ENCODE data around the gene NBPF1. TPM values are rescaled to one million over a fixed set of nuclear protein-coding genes. Genes with fewer than 3 reads are reported as not detected.
"Not testable (repeated sequence)": the region's sequence is repeated elsewhere in the genome, so short reads cannot be mapped to it uniquely, and the experiment has no call there.

NBPF1 gene
- total RNA-seq, 1 donor from 2014 or later = 38.7 TPM

DNA sequence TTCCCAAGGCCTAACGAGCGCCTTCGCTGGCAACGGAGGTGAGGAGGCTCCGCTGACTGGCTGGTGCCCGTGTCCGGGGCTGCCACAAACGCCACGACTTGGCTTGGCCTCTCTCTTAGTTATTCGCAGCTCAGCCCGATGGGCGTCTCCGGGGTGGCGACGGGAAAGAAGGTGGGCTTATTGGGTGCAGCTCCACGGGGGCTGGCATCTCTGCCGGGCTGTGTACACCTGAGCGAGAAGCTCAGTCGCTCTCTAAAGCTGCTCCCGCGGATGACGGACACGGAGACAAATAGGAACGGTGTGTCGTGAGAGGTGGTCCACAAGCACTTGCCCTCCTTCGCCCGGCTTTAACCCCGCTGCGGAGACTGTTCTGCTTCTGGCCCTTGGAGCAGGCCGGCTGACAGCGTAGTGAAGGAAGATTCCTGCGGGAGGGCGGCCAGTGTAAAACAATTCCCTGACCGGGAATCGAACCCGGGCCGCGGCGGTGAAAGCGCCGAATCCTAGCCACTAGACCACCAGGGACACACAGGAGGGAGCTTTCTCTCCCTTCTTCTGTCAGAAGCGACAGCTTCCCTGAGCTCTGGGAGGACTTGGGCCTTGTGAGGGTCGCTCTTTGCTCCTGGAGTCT, 78.4 kb downstream of the NBPF1 start:
- H3K36me3 ChIP-seq (ENCODE audit: control insufficient read depth, insufficient read depth, low read length); H3K27me3 ChIP-seq (ENCODE audit: control insufficient read depth, insufficient read depth, low read length): not testable (repeated sequence)
- H3K4me3 ChIP-seq (ENCODE audit: low read depth, low read length) = peak overlapping the region; percentile 30
- FAIRE-seq = peak; percentile 66
- DNase-seq (ENCODE audit: low read depth) = peak; percentile 73

DNA sequence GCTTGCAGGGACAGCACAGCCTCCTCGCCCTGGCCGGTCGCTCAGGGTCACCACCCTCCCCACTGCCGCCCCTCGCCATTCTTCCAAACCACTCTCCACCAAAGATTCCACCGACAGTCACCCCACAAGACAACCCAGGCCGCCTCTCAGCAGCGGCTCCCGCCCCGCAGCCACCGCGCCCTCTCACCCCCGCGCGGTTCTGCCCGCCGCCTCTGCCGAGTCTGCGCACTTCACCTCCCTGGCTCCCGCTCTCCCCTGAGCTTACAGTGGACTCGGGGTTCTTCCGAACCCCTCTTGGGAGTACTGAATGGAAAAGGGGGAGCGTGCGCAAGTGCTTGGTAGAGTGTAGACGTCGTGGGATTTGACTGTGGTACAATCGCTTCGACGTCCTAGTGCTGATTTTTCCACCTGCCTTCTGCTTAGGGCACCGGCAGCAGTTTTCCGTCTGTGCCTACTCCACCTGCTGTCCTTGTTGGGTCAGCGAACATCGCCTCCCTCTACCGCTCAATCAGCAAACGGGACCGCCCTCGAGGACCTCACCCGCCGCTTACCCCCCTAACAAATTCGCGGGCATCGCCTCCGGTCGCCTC, 79.0 kb downstream of the NBPF1 start:
- H3K36me3 ChIP-seq (ENCODE audit: control insufficient read depth, insufficient read depth, low read length); H3K27me3 ChIP-seq (ENCODE audit: control insufficient read depth, insufficient read depth, low read length); DNase-seq (ENCODE audit: low read depth); FAIRE-seq: not testable (repeated sequence)
- H3K4me3 ChIP-seq (ENCODE audit: low read depth, low read length) = peak overlapping the region; percentile 20

DNA sequence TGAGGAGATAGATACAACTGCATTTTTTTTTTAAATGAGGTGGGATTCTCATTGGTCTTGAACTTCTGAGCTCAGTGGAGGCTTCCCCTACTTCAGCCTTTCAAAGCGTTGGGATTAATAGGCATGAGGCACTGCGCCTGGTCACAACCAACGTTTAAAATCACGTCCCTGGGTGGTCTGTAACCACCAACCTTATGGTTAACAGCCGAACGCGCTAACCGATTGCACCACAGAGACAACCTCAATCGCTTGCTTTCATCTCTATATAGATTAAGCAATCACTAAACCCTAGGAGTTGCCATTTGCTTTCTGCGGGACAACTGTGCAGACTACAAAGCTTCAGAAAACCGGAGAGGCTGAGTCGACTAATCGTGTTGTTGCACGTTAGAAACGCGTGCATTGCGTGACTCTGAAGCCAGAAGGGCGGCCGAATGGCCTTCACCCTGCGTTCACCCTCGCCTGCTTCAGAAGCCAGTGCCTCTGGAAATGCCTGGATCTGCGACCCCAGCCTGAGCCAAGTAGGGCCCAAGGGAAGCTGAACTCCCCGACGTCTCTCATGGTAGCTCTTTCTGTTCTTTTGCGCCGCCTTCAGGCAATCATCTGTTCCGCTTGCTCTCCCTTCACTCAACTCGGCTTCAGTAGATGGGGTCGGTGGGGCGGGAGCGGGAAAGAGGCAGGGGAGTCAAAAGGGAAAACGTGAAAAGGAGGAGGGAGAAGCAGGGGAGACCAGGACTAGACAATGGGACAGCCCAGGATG, 81.0 kb downstream of the NBPF1 start:
- not testable (repeated sequence) for H3K36me3 ChIP-seq (ENCODE audit: control insufficient read depth, insufficient read depth, low read length); FAIRE-seq; H3K4me3 ChIP-seq (ENCODE audit: low read depth, low read length); DNase-seq (ENCODE audit: low read depth); H3K27me3 ChIP-seq (ENCODE audit: control insufficient read depth, insufficient read depth, low read length)

DNA sequence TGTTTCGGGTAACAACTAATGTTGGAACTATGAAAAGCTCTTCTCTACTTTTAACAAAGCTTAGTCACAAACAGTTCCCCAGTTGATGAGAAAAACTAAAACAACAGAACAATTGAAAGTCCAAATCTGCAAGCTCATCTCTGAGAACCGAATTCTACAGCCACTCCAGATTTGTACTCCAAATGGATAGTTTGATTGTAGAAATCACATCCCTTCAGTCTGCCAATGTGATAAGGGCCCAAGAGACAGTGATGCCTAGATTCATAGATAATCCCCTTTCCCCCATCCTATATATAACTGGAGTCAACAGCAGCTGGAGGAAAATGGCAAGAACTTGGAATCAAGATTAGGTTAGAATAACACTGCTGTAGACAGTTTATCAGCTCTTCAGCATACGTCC, 85.0 kb downstream of the NBPF1 start:
- H3K4me3 ChIP-seq (ENCODE audit: low read depth, low read length); H3K27me3 ChIP-seq (ENCODE audit: control insufficient read depth, insufficient read depth, low read length); DNase-seq (ENCODE audit: low read depth); H3K36me3 ChIP-seq (ENCODE audit: control insufficient read depth, insufficient read depth, low read length); FAIRE-seq: not testable (repeated sequence)

DNA sequence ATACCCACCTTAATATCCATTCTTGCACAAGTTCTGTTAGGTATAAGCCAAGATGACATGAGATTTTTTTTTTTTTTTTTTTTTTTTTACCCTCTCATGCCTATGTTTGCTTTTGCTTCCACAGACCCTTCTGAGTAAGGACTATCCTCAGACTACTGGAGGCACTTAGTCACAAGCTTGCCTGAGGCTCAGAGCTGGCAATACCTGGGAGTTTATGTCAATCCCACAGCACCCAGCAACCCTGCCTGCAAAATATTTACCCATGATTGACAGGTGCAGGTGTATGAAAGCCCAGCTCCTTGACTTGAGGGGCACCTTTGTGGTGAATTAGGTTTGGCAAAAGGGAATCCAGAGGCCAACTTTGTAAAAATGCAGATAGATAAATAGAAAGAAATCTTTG, 87.6 kb downstream of the NBPF1 start:
- not testable (repeated sequence) for H3K27me3 ChIP-seq (ENCODE audit: control insufficient read depth, insufficient read depth, low read length); FAIRE-seq; H3K4me3 ChIP-seq (ENCODE audit: low read depth, low read length); H3K36me3 ChIP-seq (ENCODE audit: control insufficient read depth, insufficient read depth, low read length)
- DNase-seq (ENCODE audit: low read depth) = peak; percentile 61

DNA sequence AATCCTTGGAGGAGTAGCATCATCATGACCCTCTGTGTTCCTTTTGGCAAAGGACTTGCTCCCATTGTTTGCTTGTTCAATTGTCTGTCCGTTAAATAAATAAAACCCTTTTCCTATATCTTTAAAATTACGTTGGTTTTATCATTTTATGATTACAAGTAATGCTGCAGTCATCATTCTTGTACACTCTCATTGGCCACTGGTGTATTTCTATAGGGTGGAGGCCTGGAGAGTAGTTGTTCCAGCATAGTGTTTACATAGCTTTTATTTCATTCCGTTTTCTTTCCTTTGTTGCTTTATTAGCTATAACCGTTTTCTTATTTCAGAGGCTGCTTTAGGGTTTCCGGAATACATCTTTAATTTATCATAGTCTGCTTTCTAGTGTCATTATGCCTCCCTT, 91.7 kb downstream of the NBPF1 start:
- not testable (repeated sequence) for FAIRE-seq; H3K4me3 ChIP-seq (ENCODE audit: low read depth, low read length); H3K36me3 ChIP-seq (ENCODE audit: control insufficient read depth, insufficient read depth, low read length); DNase-seq (ENCODE audit: low read depth); H3K27me3 ChIP-seq (ENCODE audit: control insufficient read depth, insufficient read depth, low read length)

DNA sequence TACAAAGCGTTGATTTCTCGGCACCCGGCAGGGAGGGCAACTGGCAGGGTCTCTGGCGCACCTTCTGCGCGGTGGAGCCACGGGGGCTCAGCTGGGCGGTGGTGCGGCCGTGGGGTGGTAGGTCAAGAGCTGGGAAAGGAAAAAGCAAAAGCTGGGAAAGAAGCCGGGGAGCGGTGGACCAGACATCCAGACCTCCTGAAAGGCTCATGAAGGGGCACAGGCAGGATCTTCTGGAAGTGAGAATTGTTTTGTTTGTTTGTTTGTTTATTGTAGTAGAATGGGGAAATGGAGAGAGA, 92.1 kb downstream of the NBPF1 start:
- FAIRE-seq (no peak), DNase-seq (ENCODE audit: low read depth) (no peak)
- TF ChIP-seq, protein P1, sequence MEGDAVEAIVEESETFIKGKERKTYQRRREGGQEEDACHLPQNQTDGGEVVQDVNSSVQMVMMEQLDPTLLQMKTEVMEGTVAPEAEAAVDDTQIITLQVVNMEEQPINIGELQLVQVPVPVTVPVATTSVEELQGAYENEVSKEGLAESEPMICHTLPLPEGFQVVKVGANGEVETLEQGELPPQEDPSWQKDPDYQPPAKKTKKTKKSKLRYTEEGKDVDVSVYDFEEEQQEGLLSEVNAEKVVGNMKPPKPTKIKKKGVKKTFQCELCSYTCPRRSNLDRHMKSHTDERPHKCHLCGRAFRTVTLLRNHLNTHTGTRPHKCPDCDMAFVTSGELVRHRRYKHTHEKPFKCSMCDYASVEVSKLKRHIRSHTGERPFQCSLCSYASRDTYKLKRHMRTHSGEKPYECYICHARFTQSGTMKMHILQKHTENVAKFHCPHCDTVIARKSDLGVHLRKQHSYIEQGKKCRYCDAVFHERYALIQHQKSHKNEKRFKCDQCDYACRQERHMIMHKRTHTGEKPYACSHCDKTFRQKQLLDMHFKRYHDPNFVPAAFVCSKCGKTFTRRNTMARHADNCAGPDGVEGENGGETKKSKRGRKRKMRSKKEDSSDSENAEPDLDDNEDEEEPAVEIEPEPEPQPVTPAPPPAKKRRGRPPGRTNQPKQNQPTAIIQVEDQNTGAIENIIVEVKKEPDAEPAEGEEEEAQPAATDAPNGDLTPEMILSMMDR (IDR thresholded peaks at IDR 0.05; ENCODE audit: insufficient read depth, low read length, severe bottlenecking) = no peak
- Histone ChIP-seq H3K27me3 (ENCODE audit: control insufficient read depth, insufficient read depth, low read length) (no peaks in the 10 kb centered on the region), H3K36me3 (ENCODE audit: control insufficient read depth, insufficient read depth, low read length) (no peaks in the 10 kb centered on the region), H3K4me3 (ENCODE audit: low read depth, low read length) (no peak overlapping the region)

DNA sequence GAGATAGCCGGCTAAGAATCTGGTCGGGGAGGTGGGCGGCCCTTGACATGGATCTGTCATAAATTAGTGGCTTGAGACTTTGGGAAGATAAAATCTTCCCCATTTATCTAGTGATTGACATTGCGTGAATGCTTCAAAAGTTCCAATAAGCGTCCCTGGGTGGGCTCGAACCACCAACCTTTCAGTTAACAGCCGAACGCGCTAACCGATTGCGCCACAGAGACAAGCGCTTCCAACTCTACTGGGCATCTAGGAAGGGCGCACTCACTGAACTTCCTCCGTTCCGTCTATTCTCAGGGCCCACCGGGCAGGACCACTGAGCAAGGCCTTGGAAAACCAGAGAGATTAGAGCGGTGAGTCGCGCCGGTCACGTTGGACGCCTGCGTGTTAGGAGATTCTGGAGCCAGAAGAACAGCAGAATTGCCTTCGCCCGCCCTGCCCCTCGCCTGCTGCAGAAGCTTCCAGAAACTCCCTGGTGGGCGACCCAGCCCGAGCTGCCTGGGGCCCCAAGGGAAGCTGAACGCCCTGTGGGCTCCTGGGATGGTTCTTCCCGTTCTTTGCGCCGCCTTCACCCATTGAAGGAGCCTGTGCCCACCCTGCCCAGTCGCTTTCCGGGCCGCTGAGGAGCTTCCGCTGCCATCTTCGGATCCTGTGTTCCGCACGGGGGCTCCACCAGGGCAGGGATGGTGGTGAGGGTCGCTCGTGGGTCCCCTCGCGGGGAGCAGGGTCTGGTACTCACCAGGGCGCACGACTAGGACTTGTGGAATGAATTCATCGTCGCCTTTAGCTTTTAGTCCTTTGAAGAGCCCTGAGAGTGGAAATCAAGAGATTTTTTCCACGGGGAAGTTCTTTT, 92.7 kb downstream of the NBPF1 start:
- not testable (repeated sequence) for FAIRE-seq; DNase-seq (ENCODE audit: low read depth)
- H3K4me3 ChIP-seq (ENCODE audit: low read depth, low read length) = peak overlapping the region; percentile 12

DNA sequence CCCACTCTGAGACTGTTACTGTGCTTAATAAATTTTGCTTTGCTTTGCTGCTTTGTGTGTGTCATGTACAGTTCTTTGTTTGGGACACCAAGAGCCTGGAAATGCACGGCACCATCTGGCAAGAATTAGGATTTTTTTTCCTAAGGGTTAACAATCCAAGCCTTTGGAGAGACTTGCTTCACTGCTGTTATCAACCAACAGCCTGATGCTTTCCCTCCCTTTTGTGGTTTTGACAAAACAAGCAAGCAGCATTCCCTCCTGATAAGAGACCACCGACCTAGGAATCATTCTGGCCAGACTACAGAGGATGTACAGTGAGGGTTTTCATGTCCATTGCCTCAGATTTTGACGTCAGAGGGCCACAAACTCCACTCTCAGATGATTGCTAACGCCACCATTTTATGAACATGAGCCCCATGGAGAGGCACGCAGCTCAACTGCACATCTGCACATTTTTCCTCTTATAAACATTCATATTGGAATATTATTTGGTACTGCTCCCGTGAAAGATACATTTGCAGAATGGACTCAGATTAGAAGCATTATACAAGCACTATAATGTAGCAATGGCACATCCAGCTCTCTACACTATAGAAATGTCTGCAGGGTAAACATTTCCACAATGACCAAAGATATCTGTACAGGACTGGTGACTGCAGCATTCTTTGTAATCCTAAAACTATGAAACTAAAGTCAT, 94.0 kb downstream of the NBPF1 start:
- H3K36me3 ChIP-seq (ENCODE audit: control insufficient read depth, insufficient read depth, low read length); DNase-seq (ENCODE audit: low read depth); H3K27me3 ChIP-seq (ENCODE audit: control insufficient read depth, insufficient read depth, low read length); FAIRE-seq; H3K4me3 ChIP-seq (ENCODE audit: low read depth, low read length): not testable (repeated sequence)

More for the DNA sequence above, 92.7 kb downstream of the NBPF1 start:
- H3K36me3 ChIP-seq (ENCODE audit: control insufficient read depth, insufficient read depth, low read length); H3K27me3 ChIP-seq (ENCODE audit: control insufficient read depth, insufficient read depth, low read length): not testable (repeated sequence)

DNA sequence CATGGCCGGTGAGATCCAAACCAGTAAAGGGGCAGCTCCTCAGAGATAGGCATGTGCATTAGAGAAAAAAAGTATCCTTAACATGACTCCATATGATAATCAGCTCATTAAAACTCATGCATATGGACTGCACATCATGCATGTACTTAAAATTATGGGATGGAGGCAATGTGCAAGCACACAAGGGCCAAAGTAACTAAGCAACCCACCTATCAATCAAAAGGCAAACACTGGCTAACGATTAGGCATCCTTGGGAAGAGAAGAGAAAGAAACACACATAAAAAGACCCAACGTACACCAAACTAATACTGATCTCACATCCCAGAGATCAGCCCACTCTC, 94.5 kb downstream of the NBPF1 start:
- H3K27me3 ChIP-seq (ENCODE audit: control insufficient read depth, insufficient read depth, low read length); H3K4me3 ChIP-seq (ENCODE audit: low read depth, low read length); DNase-seq (ENCODE audit: low read depth); FAIRE-seq; H3K36me3 ChIP-seq (ENCODE audit: control insufficient read depth, insufficient read depth, low read length): not testable (repeated sequence)

DNA sequence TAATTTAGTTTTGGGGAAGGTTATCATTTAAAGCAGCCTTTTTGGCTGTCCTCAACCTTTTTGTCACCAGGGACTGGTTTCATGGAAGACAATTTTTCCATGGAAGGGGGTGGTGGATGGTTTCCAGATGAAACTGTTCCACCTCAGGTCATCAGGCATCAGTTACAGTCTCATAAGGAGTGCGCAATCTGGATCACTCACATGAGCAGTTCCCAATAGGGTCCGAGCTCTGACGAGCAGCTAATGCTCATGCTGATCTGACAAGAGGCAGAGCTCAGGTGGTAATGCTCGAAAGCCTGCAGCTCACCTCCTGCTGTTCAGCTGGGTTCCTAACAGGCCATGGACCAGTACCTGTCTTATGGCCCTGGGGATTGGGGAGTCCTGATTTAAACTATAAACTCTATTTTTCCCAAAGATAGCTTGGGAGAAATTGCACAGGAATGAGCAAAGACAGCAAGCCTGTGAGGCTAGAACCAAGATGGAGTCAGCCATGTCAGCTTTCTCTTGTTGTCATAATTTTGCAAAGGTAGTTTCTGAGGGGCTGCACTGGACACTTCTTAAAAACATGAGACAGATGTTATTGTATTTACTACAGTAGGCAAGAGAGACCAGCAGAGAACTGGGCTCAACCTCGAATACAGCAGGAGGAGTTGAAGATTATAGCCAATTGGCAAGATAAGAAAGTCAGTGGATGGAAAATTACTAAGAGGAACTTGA, 96.5 kb downstream of the NBPF1 start:
- not testable (repeated sequence) for H3K27me3 ChIP-seq (ENCODE audit: control insufficient read depth, insufficient read depth, low read length); DNase-seq (ENCODE audit: low read depth); H3K4me3 ChIP-seq (ENCODE audit: low read depth, low read length); H3K36me3 ChIP-seq (ENCODE audit: control insufficient read depth, insufficient read depth, low read length); FAIRE-seq

All from bronchial epithelial cell (primary cell).